Transverse colon (tissue), 4 donors: ENCODE measurements around the gene AFG3L2.

Experiments
- EP300 ChIP-seq: sonication (generic); formaldehyde crosslinking; IDR thresholded peaks from one replicate; pipeline ENCODE4 v1.6.1; 2017; ENCODE audit warnings: antibody characterized with exemption, low read depth
- POLR2A ChIP-seq: fragments of 450-650 bp; IDR thresholded peaks from one replicate; pipeline ENCODE4 v1.6.1; 2016; ENCODE audit warnings: antibody characterized with exemption, mild to moderate bottlenecking, moderate library complexity
- POLR2AphosphoS5 ChIP-seq, 3 donors: sonication (generic); formaldehyde crosslinking; IDR thresholded peaks; one replicate each; pipeline ENCODE4 v1.6.1; 2016; ENCODE audit warnings: antibody characterized with exemption in 3 of 3
- TF ChIP-seq, protein P1 (sequence below), 5 experiments: fragments of 200-600 bp in 3 of 5; fragments of 450-650 bp in 2 of 5; sonication (generic) in 3 of 5; IDR thresholded peaks; 1 replicate in 2 of 5; 2 replicates in 3 of 5; pipeline ENCODE4 v1.5.1; 2016 to 2017; ENCODE audit warnings: antibody characterized with exemption in 5 of 5, inconsistent platforms in 3 of 5, mild to moderate bottlenecking in 2 of 5, moderate library complexity in 1 of 5

DNA sequence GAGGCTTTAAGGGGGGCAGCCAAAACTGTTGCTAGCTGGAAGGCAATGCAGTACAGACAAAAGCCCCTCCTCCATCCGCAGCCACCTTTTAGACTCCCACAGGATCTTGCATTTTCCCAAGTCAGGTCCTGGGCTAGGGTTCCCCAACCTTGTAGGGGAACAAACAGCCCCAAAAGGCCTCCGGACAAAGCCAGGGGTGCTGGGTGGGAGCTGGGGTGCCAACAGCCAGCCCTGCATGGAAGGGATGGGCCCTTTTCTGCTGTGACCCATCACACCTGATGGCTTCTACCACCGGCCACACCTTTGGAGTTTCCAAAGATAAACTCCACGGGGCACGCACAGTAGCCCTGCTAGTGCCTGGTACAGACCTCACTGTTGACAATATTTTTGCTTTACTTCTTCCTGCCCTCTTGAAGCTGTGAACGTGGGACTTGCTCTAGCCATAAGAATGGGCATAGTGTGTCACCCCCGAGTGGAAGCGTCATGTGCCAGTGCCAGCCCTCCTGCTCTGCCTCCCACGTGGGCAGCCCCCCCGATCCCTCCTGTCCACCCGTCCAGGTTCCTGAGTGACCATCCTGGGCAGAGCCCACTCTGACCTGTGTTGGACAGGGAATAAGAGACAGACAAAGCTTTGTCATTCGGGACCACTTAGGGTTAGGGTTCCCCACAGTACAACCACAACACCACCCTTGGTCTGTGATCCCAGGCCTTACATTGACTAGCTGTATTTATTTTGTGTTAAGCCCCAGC is 50.1 kb downstream of the AFG3L2 start:
- TF ChIP-seq EP300, result no peak
- TF ChIP-seq, protein P1, sequence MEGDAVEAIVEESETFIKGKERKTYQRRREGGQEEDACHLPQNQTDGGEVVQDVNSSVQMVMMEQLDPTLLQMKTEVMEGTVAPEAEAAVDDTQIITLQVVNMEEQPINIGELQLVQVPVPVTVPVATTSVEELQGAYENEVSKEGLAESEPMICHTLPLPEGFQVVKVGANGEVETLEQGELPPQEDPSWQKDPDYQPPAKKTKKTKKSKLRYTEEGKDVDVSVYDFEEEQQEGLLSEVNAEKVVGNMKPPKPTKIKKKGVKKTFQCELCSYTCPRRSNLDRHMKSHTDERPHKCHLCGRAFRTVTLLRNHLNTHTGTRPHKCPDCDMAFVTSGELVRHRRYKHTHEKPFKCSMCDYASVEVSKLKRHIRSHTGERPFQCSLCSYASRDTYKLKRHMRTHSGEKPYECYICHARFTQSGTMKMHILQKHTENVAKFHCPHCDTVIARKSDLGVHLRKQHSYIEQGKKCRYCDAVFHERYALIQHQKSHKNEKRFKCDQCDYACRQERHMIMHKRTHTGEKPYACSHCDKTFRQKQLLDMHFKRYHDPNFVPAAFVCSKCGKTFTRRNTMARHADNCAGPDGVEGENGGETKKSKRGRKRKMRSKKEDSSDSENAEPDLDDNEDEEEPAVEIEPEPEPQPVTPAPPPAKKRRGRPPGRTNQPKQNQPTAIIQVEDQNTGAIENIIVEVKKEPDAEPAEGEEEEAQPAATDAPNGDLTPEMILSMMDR (IDR thresholded peaks at IDR 0.05), result no peak
- TF ChIP-seq POLR2A, result no peak
- TF ChIP-seq POLR2AphosphoS5 (IDR thresholded peaks at IDR 0.05), result no peak
